H1 (cell line): ENCODE results near the gene PREB. TPM values are rescaled to one million over a fixed set of nuclear protein-coding genes. Genes with fewer than 3 reads are reported as not detected.

Experiments
- CTCF ChIA-PET: fragments of 300-600 bp; sonication (Branson Sonifier 250); formaldehyde crosslinking; loops from one replicate; lab custom pipeline; 2021; ENCODE audit not compliant: partially characterized antibody; lab: Charles Lee
- POLR2A ChIA-PET: fragments of 300-600 bp; sonication (Branson Sonifier 250); formaldehyde crosslinking; loops from one replicate; lab custom pipeline; 2021; ENCODE audit warnings: inconsistent platforms; ENCODE audit not compliant: partially characterized antibody; lab: Charles Lee
- DNase-seq, 2 experiments: peaks; one replicate each; pipeline versions ENCODE4 v3.0.0 to v3.0.0-alpha.2; 2010 to 2022; ENCODE audit warnings: low spot score in 2 of 2, low read depth in 1 of 2, mixed read lengths in 1 of 2
- FAIRE-seq: peaks from 2 replicates; lab custom pipeline; 2011; peaks lifted over from hg19 to GRCh38; lab: Jason Lieb, UNC
- H2AFZ ChIP-seq: 2 replicates; pipeline ENCODE4 v1.8.1; 2012; ENCODE audit warnings: low read length, inconsistent platforms
- H2AK5ac ChIP-seq: 2 replicates; pipeline ENCODE4 v1.6.1; 2013; ENCODE audit warnings: low read depth, low read length
- H2BK120ac ChIP-seq: replicated peaks from 2 replicates; pipeline ENCODE3; 2013; ENCODE audit warnings: low read depth, low read length, inconsistent platforms
- H2BK12ac ChIP-seq: 2 replicates; pipeline ENCODE4 v1.6.1; 2013; ENCODE audit warnings: low read depth, low read length
- H2BK15ac ChIP-seq: 2 replicates; pipeline ENCODE4 v1.6.1; 2013; ENCODE audit warnings: low read length
- H2BK20ac ChIP-seq: 2 replicates; pipeline ENCODE4 v1.6.1; 2013; ENCODE audit warnings: low read length
- H2BK5ac ChIP-seq: 2 replicates; pipeline ENCODE4 v1.6.1; 2013; ENCODE audit warnings: low read depth, low read length
- H3K14ac ChIP-seq: 2 replicates; pipeline ENCODE4 v1.6.1; 2013; ENCODE audit warnings: inconsistent platforms; ENCODE audit not compliant: insufficient read length
- H3K18ac ChIP-seq: 2 replicates; pipeline ENCODE4 v1.6.1; 2013; ENCODE audit warnings: low read length; ENCODE audit errors: extremely low read depth
- H3K23ac ChIP-seq: 2 replicates; pipeline ENCODE4 v1.6.1; 2013; ENCODE audit warnings: inconsistent platforms; ENCODE audit not compliant: insufficient read length
- H3K23me2 ChIP-seq: 2 replicates; pipeline ENCODE4 v1.6.1; 2013; ENCODE audit warnings: low read depth, low read length
- H3K27ac ChIP-seq: 2 replicates; pipeline ENCODE4 v1.6.1; 2011; ENCODE audit warnings: low read depth, low read length, inconsistent platforms
- H3K27me3 ChIP-seq, 4 experiments: replicated peaks in 1 of 4; 1 replicate in 1 of 4; 2 replicates in 3 of 4; pipeline versions ENCODE4 v1.6.1 to v1.8.1; 2011 to 2013; ENCODE audit warnings: low read length in 3 of 4, mild to moderate bottlenecking in 3 of 4, inconsistent platforms in 2 of 4, mixed read lengths in 2 of 4, moderate library complexity in 1 of 4; ENCODE audit not compliant: control insufficient read depth in 3 of 4, insufficient read depth in 3 of 4; ENCODE audit errors: extremely low read depth in 1 of 4
- H3K36me3 ChIP-seq, 4 experiments: 2 replicates each; pipeline versions ENCODE4 v1.6.1 to v1.8.1; 2011 to 2013; ENCODE audit warnings: mild to moderate bottlenecking in 4 of 4, low read length in 3 of 4, moderate library complexity in 2 of 4, control low read depth in 1 of 4, inconsistent platforms in 1 of 4; ENCODE audit not compliant: insufficient read depth in 4 of 4, control insufficient read depth in 2 of 4
- H3K4ac ChIP-seq: replicated peaks from 2 replicates; pipeline ENCODE3; 2013; ENCODE audit warnings: low read length, low read depth, mixed read lengths, inconsistent platforms; ENCODE audit not compliant: insufficient read length
- H3K4me1 ChIP-seq, 4 experiments: replicated peaks in 1 of 4; 1 replicate in 1 of 4; 2 replicates in 3 of 4; pipeline versions ENCODE4 v1.6.1 to v1.8.1; 2011 to 2013; ENCODE audit warnings: low read length in 3 of 4, inconsistent platforms in 2 of 4, mixed read lengths in 1 of 4; ENCODE audit not compliant: insufficient read depth in 4 of 4, control insufficient read depth in 3 of 4
- H3K4me2 ChIP-seq, 2 experiments: 2 replicates each; pipeline versions ENCODE4 v1.6.1 to v1.8.1; 2011 to 2013; ENCODE audit warnings: low read depth in 2 of 2, low read length in 2 of 2, control low read depth in 1 of 2, inconsistent platforms in 1 of 2, mild to moderate bottlenecking in 1 of 2; ENCODE audit not compliant: insufficient read depth in 1 of 2
- H3K4me3 ChIP-seq, 4 experiments: fragments of 200-600, 300-600 bp in 1 of 4; sonication (generic), shearing (Covaris generic), sonication (Bioruptor Twin) in 1 of 4; 2 replicates each; pipeline versions ENCODE4 v1.5.1 to v1.8.1; 2011 to 2016; ENCODE audit warnings: low read length in 4 of 4, low read depth in 3 of 4, control low read depth in 2 of 4, inconsistent platforms in 2 of 4, mild to moderate bottlenecking in 2 of 4, mixed read lengths in 1 of 4, moderate library complexity in 1 of 4; ENCODE audit not compliant: insufficient read depth in 2 of 4; ENCODE audit errors: extremely low read depth in 1 of 4
- H3K56ac ChIP-seq: replicated peaks from 2 replicates; pipeline ENCODE3; 2013; ENCODE audit warnings: low read depth, mild to moderate bottlenecking, mixed read lengths, low read length, inconsistent platforms; ENCODE audit not compliant: insufficient read length
- H3K79me1 ChIP-seq: 2 replicates; pipeline ENCODE4 v1.6.1; 2013; ENCODE audit warnings: low read depth, low read length, control low read depth
- H3K79me2 ChIP-seq, 2 experiments: 2 replicates each; pipeline versions ENCODE4 v1.6.1 to v1.8.1; 2012 to 2013; ENCODE audit warnings: low read length in 2 of 2, mild to moderate bottlenecking in 2 of 2, inconsistent platforms in 1 of 2; ENCODE audit not compliant: insufficient read depth in 2 of 2, control insufficient read depth in 1 of 2
- H3K9ac ChIP-seq, 4 experiments: replicated peaks in 1 of 4; 1 replicate in 1 of 4; 2 replicates in 3 of 4; pipeline versions ENCODE4 v1.6.1 to v1.8.1; 2011 to 2013; ENCODE audit warnings: low read depth in 3 of 4, low read length in 3 of 4, control low read depth in 2 of 4, mild to moderate bottlenecking in 2 of 4, moderate library complexity in 2 of 4, inconsistent platforms in 1 of 4; ENCODE audit errors: extremely low read depth in 1 of 4
- H3K9me3 ChIP-seq, 2 experiments: 2 replicates each; pipeline versions ENCODE4 v1.6.1 to v1.8.1; 2012 to 2013; ENCODE audit warnings: mild to moderate bottlenecking in 2 of 2, moderate library complexity in 2 of 2, control low read depth in 1 of 2, inconsistent platforms in 1 of 2, low read depth in 1 of 2, low read length in 1 of 2, mixed read lengths in 1 of 2; ENCODE audit not compliant: insufficient read depth in 2 of 2
- H4K20me1 ChIP-seq, 2 experiments: replicated peaks in 1 of 2; 2 replicates each; pipeline versions ENCODE3 to v1.8.1; 2011 to 2013; ENCODE audit warnings: inconsistent platforms in 2 of 2, low read length in 2 of 2, mild to moderate bottlenecking in 1 of 2; ENCODE audit not compliant: insufficient read depth in 2 of 2, control insufficient read depth in 1 of 2
- H4K5ac ChIP-seq: 2 replicates; pipeline ENCODE4 v1.6.1; 2013; ENCODE audit warnings: low read length, low read depth, mixed read lengths, inconsistent platforms; ENCODE audit not compliant: insufficient read length
- H4K8ac ChIP-seq: 2 replicates; pipeline ENCODE4 v1.8.0; 2013; ENCODE audit warnings: mild to moderate bottlenecking, moderate library complexity, low read length, inconsistent platforms; ENCODE audit not compliant: insufficient read depth; ENCODE audit errors: extremely low read depth
- H4K91ac ChIP-seq: replicated peaks from 2 replicates; pipeline ENCODE3; 2013; ENCODE audit warnings: low read length, mixed read lengths, inconsistent platforms; ENCODE audit not compliant: insufficient read length
- ASH2L ChIP-seq: fragments of 200-600, 300-600 bp; sonication (generic); IDR thresholded peaks from one replicate; pipeline ENCODE4 v1.7.1; 2017; ENCODE audit warnings: low read length
- CEBPB ChIP-seq: IDR thresholded peaks from 2 replicates; pipeline ENCODE4 v1.6.1; 2012; ENCODE audit warnings: low read depth, low read length
- CHD2 ChIP-seq: IDR thresholded peaks from 2 replicates; pipeline ENCODE4 v1.6.1; 2012; ENCODE audit warnings: low read length, improper control_type of control experiment
- CTBP2 ChIP-seq: IDR thresholded peaks from 2 replicates; pipeline ENCODE4 v1.7.0; 2011; ENCODE audit warnings: borderline replicate concordance, mild to moderate bottlenecking, moderate library complexity, mixed read lengths, low read length; ENCODE audit not compliant: insufficient read depth, insufficient read length
- EZH2 ChIP-seq: fragments of 200-600 bp; sonication (generic); IDR thresholded peaks from 2 replicates; pipeline ENCODE4 v1.7.1; 2012; ENCODE audit warnings: low read depth, mild to moderate bottlenecking, moderate library complexity, low read length, inconsistent platforms; ENCODE audit not compliant: severe bottlenecking
- NANOG ChIP-seq: IDR thresholded peaks from 2 replicates; pipeline ENCODE4 v1.6.1; 2011; ENCODE audit warnings: low read length, low read depth, mild to moderate bottlenecking, inconsistent platforms; ENCODE audit not compliant: insufficient read depth, poor library complexity, severe bottlenecking
- NRF1 ChIP-seq: IDR thresholded peaks from 2 replicates; pipeline ENCODE4 v1.6.1; 2011; ENCODE audit warnings: mild to moderate bottlenecking, low read depth, low read length, improper control_type of control experiment
- RNF2 ChIP-seq: fragments of 200-900, 300-1000 bp; sonication (generic); IDR thresholded peaks from 2 replicates; pipeline ENCODE4 v1.7.1; 2016; ENCODE audit warnings: borderline replicate concordance, low read depth, mild to moderate bottlenecking, antibody characterized with exemption, low read length; ENCODE audit not compliant: poor library complexity, severe bottlenecking; ENCODE audit errors: missing control alignments
- SP2 ChIP-seq: IDR thresholded peaks from 2 replicates; pipeline ENCODE4 v1.6.1; 2012; ENCODE audit warnings: mild to moderate bottlenecking, low read length, inconsistent platforms
- TAF7 ChIP-seq: optimal IDR thresholded peaks from 2 replicates; pipeline ENCODE3; 2011; ENCODE audit warnings: low read depth, mild to moderate bottlenecking, inconsistent platforms, low read length, moderate library complexity, borderline replicate concordance
- TEAD4 ChIP-seq: IDR thresholded peaks from 2 replicates; pipeline ENCODE4 v1.6.1; 2012; ENCODE audit warnings: low read depth, low read length, inconsistent platforms, mixed read lengths
- WGBS, 2 experiments: shearing (Covaris generic) in 1 of 2; methylation state at CpG; one replicate each; pipeline versions ENCODE4 v1.1.6 to v1.1.7; 2013 to 2015; ENCODE audit warnings: low lambda C conversion rate in 2 of 2, mixed read lengths in 2 of 2, inconsistent platforms in 1 of 2, low coverage in 1 of 2, missing lambda C conversion rate in 1 of 2; ENCODE audit not compliant: insufficient replicate concordance in 2 of 2, insufficient coverage in 1 of 2, insufficient read length in 1 of 2; ENCODE audit errors: extremely low coverage in 1 of 2, missing lambda C conversion rate in 1 of 2; 5-methylcytosine and 5-hydroxymethylcytosine counted together
- polyA plus RNA-seq, 7 experiments: library from polyadenylated mRNA; depleted of rRNA in 3 of 7; stranded (reverse) in 5 of 7; unstranded in 2 of 7; fragments of >200 nt in 5 of 7; fragments of 200-250 nt in 2 of 7; gene quantifications; 1 replicate in 5 of 7; 2 replicates in 1 of 7; 4 replicates in 1 of 7; pipeline versions ENCODE4 v1.2.1 to v1.2.3, GENCODE V29; 2011 to 2013; ENCODE audit warnings: missing spikeins in 2 of 7, mixed read lengths in 2 of 7
- total RNA-seq: library from RNA; stranded (reverse); fragmentation: NEBNext Ultra II Directional; extraction: Animal tissue kit (Norgen Biotek cat#: 25700); gene quantifications from 2 replicates; pipeline ENCODE4 v1.2.1, GENCODE V29; 2021

The PREB gene
- total and polyA plus RNA-seq, 2 of the 8 experiments (the other 6 are each of a cell fraction or from before 2014, with no cell fraction given): 54.1 to 72.2 TPM

GRCh38 chr2:27094353-27094984 lies 40.0 kb downstream of the PREB start:
- H2BK15ac ChIP-seq: no peak overlapping the region
- H3K27ac ChIP-seq: no peak overlapping the region
- no peak overlapping the region for H3K9ac ChIP-seq
- H3K4ac ChIP-seq: no peak overlapping the region
- no peak overlapping the region for H2BK120ac ChIP-seq
- H3K23ac ChIP-seq: no peak overlapping the region
- no peak overlapping the region for H4K8ac ChIP-seq
- no peak overlapping the region for H2BK20ac ChIP-seq
- DNase-seq (no peak), FAIRE-seq (no peak)
- WGBS, 2 experiments: 96% methylated on average over 24 of the region's 24 CpGs; no CpG with 5 or more reads in 1 of the 2 experiments
- no peaks in the 10 kb centered on the region for H3K9me3 ChIP-seq
- no peak overlapping the region for H3K56ac ChIP-seq
- peaks cover 0 to 2% (median under 1%) of the 10 kb centered on the region in 4 experiments; a peak in 2 of 7 replicates for H3K4me1 ChIP-seq
- no peak overlapping the region for H3K4me2 ChIP-seq
- no peak overlapping the region for H2AFZ ChIP-seq
- H3K36me3 ChIP-seq: no peaks in the 10 kb centered on the region
- no peaks in the 10 kb centered on the region; the same call in 1 of the 2 replicates for H3K79me1 ChIP-seq
- CTCF ChIA-PET: interaction anchor here (0.6 to 12.7 kb wide), 11 partner anchors 9 to 157 kb away, joined by 3 to 120 read pairs (median 5); partner anchors contain the start of gene PREB
- no peaks in the 10 kb centered on the region for H3K79me2 ChIP-seq
- H3K18ac ChIP-seq: no peak overlapping the region
- H2BK5ac ChIP-seq: no peak overlapping the region
- POLR2A ChIA-PET: interaction anchor here (1.1 to 1.5 kb wide), 3 partner anchors 22 to 128 kb away, joined by 3 to 6 read pairs (median 4); no protein-coding TSS in a partner anchor
- H4K91ac ChIP-seq: no peak overlapping the region
- H4K5ac ChIP-seq: no peak overlapping the region
- no peak for TF ChIP-seq TEAD4
- no peak for TF ChIP-seq TAF7
- TF ChIP-seq RNF2: no peak
- no peak for TF ChIP-seq CTBP2
- no peak for TF ChIP-seq CHD2
- no peak for TF ChIP-seq SP2
- no peak for TF ChIP-seq ASH2L
- no peak for TF ChIP-seq EZH2
- TF ChIP-seq NANOG: no peak
- TF ChIP-seq CEBPB: no peak
- TF ChIP-seq NRF1: no peak
- no peak overlapping the region for H3K14ac ChIP-seq
- H2BK12ac ChIP-seq: no peak overlapping the region
- H3K23me2 ChIP-seq: no peaks in the 10 kb centered on the region
- H2AK5ac ChIP-seq: no peak overlapping the region
- H4K20me1 ChIP-seq: peaks cover 0 to 6% of the 10 kb centered on the region in 2 experiments
- no peaks in the 10 kb centered on the region for H3K27me3 ChIP-seq
- H3K4me3 ChIP-seq: no peak overlapping the region
